Fibroblast of the aortic adventitia (primary cell): ENCODE measurements around the gene DISC1. TPM values are rescaled to one million over a fixed set of nuclear protein-coding genes. Genes with fewer than 3 reads are reported as not detected.

Experiments used
- DNase-seq: peaks from one replicate; pipeline ENCODE4 v3.0.0-alpha.2; 2010; ENCODE audit warnings: low read depth
- H3K4me3 ChIP-seq: 2 replicates; pipeline ENCODE4 v1.5.1; 2011; ENCODE audit warnings: low read depth, mild to moderate bottlenecking, control low read depth, low read length, moderate library complexity
- total RNA-seq: library from RNA; depleted of rRNA; stranded (reverse); fragments of >200 nt; gene quantifications from 2 replicates; pipeline ENCODE4 v1.2.3, GENCODE V29; 2012; ENCODE audit warnings: low replicate concordance
- TF ChIP-seq, protein P1 (sequence below): IDR thresholded peaks from 2 replicates; pipeline ENCODE4 v1.5.1; 2011; ENCODE audit warnings: mild to moderate bottlenecking, low read length, control low read depth, inconsistent platforms; ENCODE audit not compliant: insufficient read depth

The DISC1 gene
- total RNA-seq, 1 donor = 4.7 TPM

DNA sequence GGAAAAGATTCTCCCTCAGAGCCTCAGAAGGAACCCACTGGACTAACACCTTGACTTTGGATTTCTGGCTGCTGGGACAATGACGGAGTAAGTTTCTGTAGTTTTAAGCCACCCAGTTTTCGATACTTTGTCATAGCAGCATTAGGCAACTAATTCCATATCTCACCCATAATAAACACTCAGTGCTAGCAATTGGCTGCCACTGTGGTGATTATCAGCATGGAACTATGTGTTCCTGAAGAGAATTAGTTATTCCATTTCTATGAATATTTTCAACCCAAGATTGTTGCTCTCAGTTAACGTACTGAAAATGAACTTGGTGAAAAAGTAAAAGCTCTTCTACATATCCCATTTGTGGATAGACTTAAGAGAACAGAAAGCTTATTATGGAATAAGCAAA lies 299.3 kb downstream of the DISC1 start:
- DNase-seq = no peak
- H3K4me3 ChIP-seq = no peak overlapping the region
- TF ChIP-seq, protein P1, sequence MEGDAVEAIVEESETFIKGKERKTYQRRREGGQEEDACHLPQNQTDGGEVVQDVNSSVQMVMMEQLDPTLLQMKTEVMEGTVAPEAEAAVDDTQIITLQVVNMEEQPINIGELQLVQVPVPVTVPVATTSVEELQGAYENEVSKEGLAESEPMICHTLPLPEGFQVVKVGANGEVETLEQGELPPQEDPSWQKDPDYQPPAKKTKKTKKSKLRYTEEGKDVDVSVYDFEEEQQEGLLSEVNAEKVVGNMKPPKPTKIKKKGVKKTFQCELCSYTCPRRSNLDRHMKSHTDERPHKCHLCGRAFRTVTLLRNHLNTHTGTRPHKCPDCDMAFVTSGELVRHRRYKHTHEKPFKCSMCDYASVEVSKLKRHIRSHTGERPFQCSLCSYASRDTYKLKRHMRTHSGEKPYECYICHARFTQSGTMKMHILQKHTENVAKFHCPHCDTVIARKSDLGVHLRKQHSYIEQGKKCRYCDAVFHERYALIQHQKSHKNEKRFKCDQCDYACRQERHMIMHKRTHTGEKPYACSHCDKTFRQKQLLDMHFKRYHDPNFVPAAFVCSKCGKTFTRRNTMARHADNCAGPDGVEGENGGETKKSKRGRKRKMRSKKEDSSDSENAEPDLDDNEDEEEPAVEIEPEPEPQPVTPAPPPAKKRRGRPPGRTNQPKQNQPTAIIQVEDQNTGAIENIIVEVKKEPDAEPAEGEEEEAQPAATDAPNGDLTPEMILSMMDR = no peak

DNA sequence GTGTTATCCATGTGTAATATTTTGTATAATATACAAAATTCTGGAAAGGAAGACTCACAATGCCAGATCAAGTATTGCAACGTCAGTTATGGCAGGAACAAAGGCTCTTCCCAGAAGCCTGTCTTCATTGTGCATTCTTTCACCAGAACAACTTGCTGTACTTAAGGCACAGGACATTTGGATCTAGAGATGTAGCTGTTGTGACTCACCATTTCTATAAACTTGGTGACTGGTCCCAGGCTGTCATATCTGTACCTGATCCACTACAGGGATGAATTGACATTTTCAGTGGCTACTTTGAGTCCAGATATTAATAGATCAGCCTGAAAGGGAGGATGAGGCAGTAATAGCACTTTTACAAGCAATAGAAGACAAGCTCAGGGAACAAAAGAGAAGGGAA lies 299.8 kb downstream of the DISC1 start:
- TF ChIP-seq, protein P1 = no peak
- no peak overlapping the region for H3K4me3 ChIP-seq
- DNase-seq = no peak

DNA sequence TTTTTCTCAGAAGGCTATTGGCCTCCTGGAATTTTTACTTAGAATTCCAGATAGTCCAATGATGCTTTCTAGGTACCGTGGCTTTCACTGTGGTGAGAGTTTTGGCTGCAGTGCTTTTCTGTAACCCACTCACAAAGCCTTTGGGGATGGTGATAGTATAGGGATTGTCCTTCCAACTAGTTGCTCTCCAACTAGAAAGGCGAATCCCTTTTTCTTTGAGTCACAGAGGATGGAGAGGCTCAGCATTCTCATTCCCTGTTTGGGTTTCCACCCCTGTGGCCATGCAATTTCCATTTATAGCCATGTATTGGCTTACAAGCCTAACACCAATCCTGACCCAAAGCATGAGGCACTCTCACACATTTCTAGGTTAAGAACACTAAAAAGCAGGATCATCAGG lies 300.3 kb downstream of the DISC1 start:
- DNase-seq = no peak
- TF ChIP-seq, protein P1 = no peak
- H3K4me3 ChIP-seq = no peak overlapping the region

DNA sequence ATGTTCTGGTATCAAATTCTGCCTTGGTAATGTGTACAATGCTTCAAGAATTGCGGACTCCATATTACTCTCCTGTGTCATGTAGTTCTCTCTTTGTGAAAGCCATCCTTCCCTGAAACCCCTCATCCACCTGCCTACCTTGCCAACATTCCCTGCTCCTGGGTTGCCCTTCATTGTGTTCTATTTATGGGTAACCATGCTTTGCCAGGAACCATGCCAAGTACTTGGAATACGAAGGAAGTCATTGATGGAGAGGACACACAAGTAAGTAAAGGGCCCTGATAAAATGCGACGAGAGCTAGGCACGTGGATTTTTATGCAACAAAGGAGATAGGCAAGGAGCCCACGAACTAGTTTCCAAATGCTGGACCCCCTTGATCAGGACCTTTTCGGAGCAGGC lies 300.8 kb downstream of the DISC1 start:
- H3K4me3 ChIP-seq = no peak overlapping the region
- TF ChIP-seq, protein P1 = no peak
- DNase-seq = no peak

DNA sequence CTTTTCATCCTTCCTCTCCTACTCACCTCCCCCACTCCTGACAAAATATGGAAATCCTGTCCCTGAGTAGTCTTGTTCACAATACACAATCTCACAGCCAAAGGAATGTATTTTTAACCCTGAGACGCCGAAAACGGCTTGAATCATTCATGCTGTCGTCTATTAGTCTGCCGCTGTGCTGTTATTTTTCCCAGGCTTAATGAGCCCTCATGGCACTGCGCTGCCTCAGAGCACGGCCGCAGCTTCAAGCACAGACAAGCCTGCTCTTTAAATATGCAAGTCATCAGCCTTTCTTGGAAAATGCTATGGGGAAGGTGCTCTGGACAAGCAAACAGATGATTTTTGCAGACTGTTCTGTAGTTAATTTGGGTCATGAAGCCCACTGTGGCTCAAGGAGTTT lies 302.7 kb downstream of the DISC1 start:
- DNase-seq = peak; percentile 47
- no peak overlapping the region for H3K4me3 ChIP-seq
- TF ChIP-seq, protein P1 = no peak

DNA sequence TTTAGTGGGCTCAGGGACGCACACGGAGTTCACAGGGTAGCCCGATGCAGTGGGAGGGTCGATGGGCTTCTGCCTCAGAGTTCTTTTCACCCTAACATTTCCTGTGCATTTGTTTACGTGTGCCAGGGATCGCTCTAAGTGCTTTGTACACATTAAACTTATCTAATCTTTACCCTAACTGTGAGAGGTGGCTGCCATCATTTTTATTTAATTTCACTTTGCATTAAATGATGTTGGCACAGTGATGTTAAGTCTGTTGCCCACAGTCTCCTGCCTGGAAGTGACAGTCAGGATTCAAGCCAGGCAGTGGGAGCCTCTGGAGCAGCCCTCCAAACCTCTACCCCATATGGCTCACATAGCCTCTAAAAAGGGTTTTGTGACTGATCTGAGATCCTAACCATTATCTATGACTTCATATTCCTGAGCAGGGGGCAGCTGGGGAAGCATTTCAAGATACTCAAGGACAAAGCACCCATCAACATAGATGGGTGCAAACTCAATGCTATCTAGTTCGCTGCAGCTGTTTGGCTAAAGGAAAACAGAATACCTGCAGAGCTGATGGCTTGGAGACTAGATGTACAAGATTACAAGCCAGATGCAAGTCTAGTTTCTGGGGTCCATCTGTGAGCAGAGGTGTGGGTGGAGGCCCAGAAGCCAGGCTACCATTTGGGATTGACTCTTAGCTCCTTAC lies 303.8 kb downstream of the DISC1 start:
- no peak for DNase-seq
- H3K4me3 ChIP-seq = no peak overlapping the region
- TF ChIP-seq, protein P1 = no peak

DNA sequence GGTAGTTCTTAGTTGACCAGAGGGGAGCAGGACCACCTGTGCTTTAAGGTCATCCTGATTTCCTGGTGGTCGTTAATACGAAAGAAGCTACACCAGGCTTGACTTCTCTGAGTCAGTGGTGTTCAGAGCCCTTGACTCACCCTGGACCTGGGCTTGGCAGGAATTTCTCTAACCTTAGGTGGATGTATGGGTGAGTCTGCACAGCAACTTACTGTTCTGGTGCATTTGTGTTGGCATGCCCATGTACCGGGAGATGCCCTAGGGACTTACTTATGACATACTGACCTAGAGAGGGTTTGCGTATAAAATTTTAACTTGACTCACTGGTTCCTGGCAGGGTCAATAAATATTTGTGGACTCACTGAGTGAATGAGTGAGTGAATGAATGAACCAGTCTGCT lies 304.6 kb downstream of the DISC1 start:
- TF ChIP-seq, protein P1 = no peak
- H3K4me3 ChIP-seq = no peak overlapping the region
- DNase-seq = peak; percentile 60
